H1 (cell line): ENCODE data around the gene CC2D1A. TPM values are rescaled to one million over a fixed set of nuclear protein-coding genes. Genes with fewer than 3 reads are reported as not detected.

Experiments
- CTCF ChIA-PET: fragments of 300-600 bp; sonication (Branson Sonifier 250); formaldehyde crosslinking; loops from one replicate; lab custom pipeline; 2021; ENCODE audit not compliant: partially characterized antibody; lab: Charles Lee
- POLR2A ChIA-PET: fragments of 300-600 bp; sonication (Branson Sonifier 250); formaldehyde crosslinking; loops from one replicate; lab custom pipeline; 2021; ENCODE audit warnings: inconsistent platforms; ENCODE audit not compliant: partially characterized antibody; lab: Charles Lee
- DNase-seq, 2 experiments: peaks; one replicate each; pipeline versions ENCODE4 v3.0.0 to v3.0.0-alpha.2; 2010 to 2022; ENCODE audit warnings: low spot score in 2 of 2, low read depth in 1 of 2, mixed read lengths in 1 of 2
- FAIRE-seq: peaks from 2 replicates; lab custom pipeline; 2011; peaks lifted over from hg19 to GRCh38; lab: Jason Lieb, UNC
- H2AFZ ChIP-seq: 2 replicates; pipeline ENCODE4 v1.8.1; 2012; ENCODE audit warnings: low read length, inconsistent platforms
- H2AK5ac ChIP-seq: 2 replicates; pipeline ENCODE4 v1.6.1; 2013; ENCODE audit warnings: low read depth, low read length
- H2BK120ac ChIP-seq: replicated peaks from 2 replicates; pipeline ENCODE3; 2013; ENCODE audit warnings: low read depth, low read length, inconsistent platforms
- H2BK12ac ChIP-seq: 2 replicates; pipeline ENCODE4 v1.6.1; 2013; ENCODE audit warnings: low read depth, low read length
- H2BK15ac ChIP-seq: 2 replicates; pipeline ENCODE4 v1.6.1; 2013; ENCODE audit warnings: low read length
- H2BK20ac ChIP-seq: 2 replicates; pipeline ENCODE4 v1.6.1; 2013; ENCODE audit warnings: low read length
- H2BK5ac ChIP-seq: 2 replicates; pipeline ENCODE4 v1.6.1; 2013; ENCODE audit warnings: low read depth, low read length
- H3K14ac ChIP-seq: 2 replicates; pipeline ENCODE4 v1.6.1; 2013; ENCODE audit warnings: inconsistent platforms; ENCODE audit not compliant: insufficient read length
- H3K18ac ChIP-seq: 2 replicates; pipeline ENCODE4 v1.6.1; 2013; ENCODE audit warnings: low read length; ENCODE audit errors: extremely low read depth
- H3K23ac ChIP-seq: 2 replicates; pipeline ENCODE4 v1.6.1; 2013; ENCODE audit warnings: inconsistent platforms; ENCODE audit not compliant: insufficient read length
- H3K23me2 ChIP-seq: 2 replicates; pipeline ENCODE4 v1.6.1; 2013; ENCODE audit warnings: low read depth, low read length
- H3K27ac ChIP-seq: 2 replicates; pipeline ENCODE4 v1.6.1; 2011; ENCODE audit warnings: low read depth, low read length, inconsistent platforms
- H3K27me3 ChIP-seq, 4 experiments: replicated peaks in 1 of 4; 1 replicate in 1 of 4; 2 replicates in 3 of 4; pipeline versions ENCODE4 v1.6.1 to v1.8.1; 2011 to 2013; ENCODE audit warnings: low read length in 3 of 4, mild to moderate bottlenecking in 3 of 4, inconsistent platforms in 2 of 4, mixed read lengths in 2 of 4, moderate library complexity in 1 of 4; ENCODE audit not compliant: control insufficient read depth in 3 of 4, insufficient read depth in 3 of 4; ENCODE audit errors: extremely low read depth in 1 of 4
- H3K36me3 ChIP-seq, 4 experiments: 2 replicates each; pipeline versions ENCODE4 v1.6.1 to v1.8.1; 2011 to 2013; ENCODE audit warnings: mild to moderate bottlenecking in 4 of 4, low read length in 3 of 4, moderate library complexity in 2 of 4, control low read depth in 1 of 4, inconsistent platforms in 1 of 4; ENCODE audit not compliant: insufficient read depth in 4 of 4, control insufficient read depth in 2 of 4
- H3K4ac ChIP-seq: replicated peaks from 2 replicates; pipeline ENCODE3; 2013; ENCODE audit warnings: low read length, low read depth, mixed read lengths, inconsistent platforms; ENCODE audit not compliant: insufficient read length
- H3K4me1 ChIP-seq, 4 experiments: replicated peaks in 1 of 4; 1 replicate in 1 of 4; 2 replicates in 3 of 4; pipeline versions ENCODE4 v1.6.1 to v1.8.1; 2011 to 2013; ENCODE audit warnings: low read length in 3 of 4, inconsistent platforms in 2 of 4, mixed read lengths in 1 of 4; ENCODE audit not compliant: insufficient read depth in 4 of 4, control insufficient read depth in 3 of 4
- H3K4me2 ChIP-seq, 2 experiments: 2 replicates each; pipeline versions ENCODE4 v1.6.1 to v1.8.1; 2011 to 2013; ENCODE audit warnings: low read depth in 2 of 2, low read length in 2 of 2, control low read depth in 1 of 2, inconsistent platforms in 1 of 2, mild to moderate bottlenecking in 1 of 2; ENCODE audit not compliant: insufficient read depth in 1 of 2
- H3K4me3 ChIP-seq, 4 experiments: fragments of 200-600, 300-600 bp in 1 of 4; sonication (generic), shearing (Covaris generic), sonication (Bioruptor Twin) in 1 of 4; 2 replicates each; pipeline versions ENCODE4 v1.5.1 to v1.8.1; 2011 to 2016; ENCODE audit warnings: low read length in 4 of 4, low read depth in 3 of 4, control low read depth in 2 of 4, inconsistent platforms in 2 of 4, mild to moderate bottlenecking in 2 of 4, mixed read lengths in 1 of 4, moderate library complexity in 1 of 4; ENCODE audit not compliant: insufficient read depth in 2 of 4; ENCODE audit errors: extremely low read depth in 1 of 4
- H3K56ac ChIP-seq: replicated peaks from 2 replicates; pipeline ENCODE3; 2013; ENCODE audit warnings: low read depth, mild to moderate bottlenecking, mixed read lengths, low read length, inconsistent platforms; ENCODE audit not compliant: insufficient read length
- H3K79me1 ChIP-seq: 2 replicates; pipeline ENCODE4 v1.6.1; 2013; ENCODE audit warnings: low read depth, low read length, control low read depth
- H3K79me2 ChIP-seq, 2 experiments: 2 replicates each; pipeline versions ENCODE4 v1.6.1 to v1.8.1; 2012 to 2013; ENCODE audit warnings: low read length in 2 of 2, mild to moderate bottlenecking in 2 of 2, inconsistent platforms in 1 of 2; ENCODE audit not compliant: insufficient read depth in 2 of 2, control insufficient read depth in 1 of 2
- H3K9ac ChIP-seq, 4 experiments: replicated peaks in 1 of 4; 1 replicate in 1 of 4; 2 replicates in 3 of 4; pipeline versions ENCODE4 v1.6.1 to v1.8.1; 2011 to 2013; ENCODE audit warnings: low read depth in 3 of 4, low read length in 3 of 4, control low read depth in 2 of 4, mild to moderate bottlenecking in 2 of 4, moderate library complexity in 2 of 4, inconsistent platforms in 1 of 4; ENCODE audit errors: extremely low read depth in 1 of 4
- H3K9me3 ChIP-seq, 2 experiments: 2 replicates each; pipeline versions ENCODE4 v1.6.1 to v1.8.1; 2012 to 2013; ENCODE audit warnings: mild to moderate bottlenecking in 2 of 2, moderate library complexity in 2 of 2, control low read depth in 1 of 2, inconsistent platforms in 1 of 2, low read depth in 1 of 2, low read length in 1 of 2, mixed read lengths in 1 of 2; ENCODE audit not compliant: insufficient read depth in 2 of 2
- H4K20me1 ChIP-seq, 2 experiments: replicated peaks in 1 of 2; 2 replicates each; pipeline versions ENCODE3 to v1.8.1; 2011 to 2013; ENCODE audit warnings: inconsistent platforms in 2 of 2, low read length in 2 of 2, mild to moderate bottlenecking in 1 of 2; ENCODE audit not compliant: insufficient read depth in 2 of 2, control insufficient read depth in 1 of 2
- H4K5ac ChIP-seq: 2 replicates; pipeline ENCODE4 v1.6.1; 2013; ENCODE audit warnings: low read length, low read depth, mixed read lengths, inconsistent platforms; ENCODE audit not compliant: insufficient read length
- H4K8ac ChIP-seq: 2 replicates; pipeline ENCODE4 v1.8.0; 2013; ENCODE audit warnings: mild to moderate bottlenecking, moderate library complexity, low read length, inconsistent platforms; ENCODE audit not compliant: insufficient read depth; ENCODE audit errors: extremely low read depth
- H4K91ac ChIP-seq: replicated peaks from 2 replicates; pipeline ENCODE3; 2013; ENCODE audit warnings: low read length, mixed read lengths, inconsistent platforms; ENCODE audit not compliant: insufficient read length
- ASH2L ChIP-seq: fragments of 200-600, 300-600 bp; sonication (generic); IDR thresholded peaks from one replicate; pipeline ENCODE4 v1.7.1; 2017; ENCODE audit warnings: low read length
- CTCF ChIP-seq, 3 experiments: IDR thresholded peaks; 1 replicate in 2 of 3; 2 replicates in 1 of 3; pipeline versions ENCODE4 v1.5.1 to v1.6.1; 2011; ENCODE audit warnings: low read length in 3 of 3, mild to moderate bottlenecking in 3 of 3, inconsistent platforms in 2 of 3, low read depth in 1 of 3, moderate library complexity in 1 of 3; ENCODE audit not compliant: insufficient read depth in 1 of 3; ENCODE audit errors: control extremely low read depth in 1 of 3
- GABPA ChIP-seq: IDR thresholded peaks from 2 replicates; pipeline ENCODE4 v1.6.1; 2011; ENCODE audit warnings: mild to moderate bottlenecking, low read length, moderate library complexity, borderline replicate concordance; ENCODE audit not compliant: insufficient read depth
- POLR2AphosphoS5 ChIP-seq: IDR thresholded peaks from 2 replicates; pipeline ENCODE4 v1.6.1; 2011; ENCODE audit warnings: low read depth, low read length
- TAF1 ChIP-seq: IDR thresholded peaks from 2 replicates; pipeline ENCODE4 v1.6.1; 2011; ENCODE audit warnings: mild to moderate bottlenecking, low read depth, low read length
- USF2 ChIP-seq: IDR thresholded peaks from 2 replicates; pipeline ENCODE4 v1.6.1; 2011; ENCODE audit warnings: low read length, improper control_type of control experiment
- WGBS, 2 experiments: shearing (Covaris generic) in 1 of 2; methylation state at CpG; one replicate each; pipeline versions ENCODE4 v1.1.6 to v1.1.7; 2013 to 2015; ENCODE audit warnings: low lambda C conversion rate in 2 of 2, mixed read lengths in 2 of 2, inconsistent platforms in 1 of 2, low coverage in 1 of 2, missing lambda C conversion rate in 1 of 2; ENCODE audit not compliant: insufficient replicate concordance in 2 of 2, insufficient coverage in 1 of 2, insufficient read length in 1 of 2; ENCODE audit errors: extremely low coverage in 1 of 2, missing lambda C conversion rate in 1 of 2; 5-methylcytosine and 5-hydroxymethylcytosine counted together
- polyA plus RNA-seq, 7 experiments: library from polyadenylated mRNA; depleted of rRNA in 3 of 7; stranded (reverse) in 5 of 7; unstranded in 2 of 7; fragments of >200 nt in 5 of 7; fragments of 200-250 nt in 2 of 7; gene quantifications; 1 replicate in 5 of 7; 2 replicates in 1 of 7; 4 replicates in 1 of 7; pipeline versions ENCODE4 v1.2.1 to v1.2.3, GENCODE V29; 2011 to 2013; ENCODE audit warnings: missing spikeins in 2 of 7, mixed read lengths in 2 of 7
- total RNA-seq: library from RNA; stranded (reverse); fragmentation: NEBNext Ultra II Directional; extraction: Animal tissue kit (Norgen Biotek cat#: 25700); gene quantifications from 2 replicates; pipeline ENCODE4 v1.2.1, GENCODE V29; 2021
- TF ChIP-seq, protein P1 (sequence below): IDR thresholded peaks from 2 replicates; pipeline ENCODE4 v1.6.1; 2011; ENCODE audit warnings: low read depth, mild to moderate bottlenecking, low read length; ENCODE audit not compliant: insufficient read depth

Gene CC2D1A
- total and polyA plus RNA-seq, 2 of the 8 experiments (the other 6 are each of a cell fraction or from before 2014, with no cell fraction given) = 12.5 to 33.0 TPM

DNA sequence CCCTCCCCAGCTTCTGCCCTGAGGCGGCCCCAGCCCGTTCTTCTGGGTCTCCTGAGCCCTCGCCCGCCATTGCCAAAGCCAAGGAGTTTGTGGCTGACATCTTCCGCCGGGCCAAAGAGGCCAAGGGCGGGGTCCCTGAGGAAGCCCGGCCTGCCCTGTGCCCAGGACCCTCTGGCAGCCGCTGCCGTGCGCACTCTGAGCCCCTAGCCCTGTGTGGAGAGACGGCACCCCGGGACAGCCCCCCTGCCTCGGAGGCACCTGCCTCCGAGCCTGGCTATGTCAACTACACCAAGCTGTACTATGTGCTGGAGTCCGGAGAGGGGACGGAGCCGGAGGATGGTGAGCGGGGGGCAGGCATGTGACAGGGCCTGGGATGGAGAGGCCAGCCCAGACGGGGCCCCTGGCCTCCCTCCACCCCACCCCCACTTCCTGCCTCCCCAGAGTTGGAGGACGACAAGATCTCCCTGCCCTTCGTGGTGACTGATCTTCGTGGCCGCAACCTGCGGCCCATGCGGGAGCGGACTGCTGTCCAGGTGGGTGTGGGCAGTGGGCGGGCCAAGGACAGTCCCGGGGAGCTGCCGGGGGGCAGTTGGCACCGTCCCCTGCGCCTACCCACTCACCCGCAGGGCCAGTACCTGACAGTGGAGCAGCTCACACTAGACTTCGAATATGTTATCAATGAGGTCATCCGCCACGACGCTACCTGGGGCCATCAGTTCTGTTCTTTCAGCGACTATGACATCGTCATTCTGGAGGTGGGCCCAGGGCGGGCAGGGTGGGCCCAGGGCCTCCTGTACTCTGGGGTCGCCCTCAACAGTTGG lies 53.4 kb downstream of the CC2D1A start:
- CTCF ChIA-PET = interaction anchor here (0.5 to 7.8 kb wide), 21 partner anchors 9 to 112 kb away, joined by 3 to 77 read pairs (median 4); partner anchors contain the start of gene PODNL1
- no peak overlapping the region for H3K27ac ChIP-seq
- no peak overlapping the region for H3K4me3 ChIP-seq
- TF ChIP-seq CTCF (IDR thresholded peaks at IDR 0.05; ENCODE audit: control extremely low read depth in 1 of 3, insufficient read depth in 1 of 3, low read depth in 1 of 3, low read length in 3 of 3) (no peak), ASH2L (no peak), TAF1 (no peak), POLR2AphosphoS5 (no peak; the same call in 1 of the 2 replicates), GABPA (no peak), USF2 (no peak)
- TF ChIP-seq, protein P1, sequence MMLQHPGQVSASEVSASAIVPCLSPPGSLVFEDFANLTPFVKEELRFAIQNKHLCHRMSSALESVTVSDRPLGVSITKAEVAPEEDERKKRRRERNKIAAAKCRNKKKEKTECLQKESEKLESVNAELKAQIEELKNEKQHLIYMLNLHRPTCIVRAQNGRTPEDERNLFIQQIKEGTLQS = no peak

More for the DNA sequence above, 53.4 kb downstream of the CC2D1A start:
- Histone ChIP-seq H3K56ac (no peak overlapping the region), H3K36me3 (peaks cover 20 to 45% (median 44%) of the 10 kb centered on the region in 4 experiments), H3K23ac (no peak overlapping the region), H3K4me1 (peaks cover 0 to 9% (median 4%) of the 10 kb centered on the region in 4 experiments; a peak in 4 of 7 replicates), H2AFZ (no peak overlapping the region), H3K23me2 (peaks cover 13% of the 10 kb centered on the region; the same call in 1 of the 2 replicates), H3K18ac (no peak overlapping the region), H3K4ac (no peak overlapping the region), H3K27me3 (peaks cover 0 to 4% (median 0%) of the 10 kb centered on the region in 4 experiments; a peak in 2 of 7 replicates), H3K14ac (no peak overlapping the region), H4K20me1 (peaks cover 0 to 13% of the 10 kb centered on the region in 2 experiments), H2BK12ac (no peak overlapping the region), H4K5ac (no peak overlapping the region), H3K9ac (no peak overlapping the region), H3K79me2 (peaks cover 0 to 3% of the 10 kb centered on the region in 2 experiments; a peak in 1 of 4 replicates), H3K79me1 (peaks cover 4% of the 10 kb centered on the region), H2BK15ac (no peak overlapping the region), H2BK20ac (no peak overlapping the region), H3K9me3 (no peaks in the 10 kb centered on the region), H3K4me2 (no peak overlapping the region), H2BK5ac (no peak overlapping the region; the same call in 1 of the 2 replicates), H4K91ac (no peak overlapping the region), H4K8ac (no peak overlapping the region), H2AK5ac (no peak overlapping the region), H2BK120ac (no peak overlapping the region)
- POLR2A ChIA-PET = interaction anchor here (0.9 to 4.8 kb wide), 11 partner anchors 14 to 161 kb away, joined by 3 to 44 read pairs (median 3); partner anchors contain the start of gene RFX1
- no peak for DNase-seq
- FAIRE-seq = no peak
- 94% methylated on average over 31 of the region's 41 CpGs; no CpG with 5 or more reads in 1 of the 2 experiments for WGBS, 2 experiments
